ENCODE measurements around the gene CFDP1. TPM values are rescaled to one million over a fixed set of nuclear protein-coding genes. Genes with fewer than 3 reads are reported as not detected.

CFDP1 gene
- total RNA-seq, 1 donor from 2014 or later: 49.0 TPM

DNA sequence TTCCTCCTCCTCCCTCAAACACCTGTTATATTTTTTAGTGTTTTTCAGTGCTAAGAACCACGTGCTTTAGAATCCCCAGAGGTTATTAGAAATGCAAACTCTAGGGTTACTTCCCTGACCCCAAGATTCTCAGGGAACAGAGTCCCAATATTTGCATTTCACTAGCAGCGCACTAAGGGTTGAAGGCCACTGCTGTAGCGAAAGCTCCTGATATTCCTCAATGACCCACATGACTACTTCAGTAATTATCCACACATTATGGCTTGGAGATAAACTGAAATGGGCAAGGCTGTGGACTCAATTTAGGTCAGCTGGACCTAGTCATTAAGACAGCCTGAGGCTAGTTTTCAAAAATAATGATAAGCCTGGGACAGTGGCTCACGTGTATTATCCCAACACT is 103.4 kb downstream of the CFDP1 start:
- no peaks in the 10 kb centered on the region for H3K36me3 ChIP-seq
- intact Hi-C loops (cut with DNase I): no loop called here
- TF ChIP-seq, protein P1, sequence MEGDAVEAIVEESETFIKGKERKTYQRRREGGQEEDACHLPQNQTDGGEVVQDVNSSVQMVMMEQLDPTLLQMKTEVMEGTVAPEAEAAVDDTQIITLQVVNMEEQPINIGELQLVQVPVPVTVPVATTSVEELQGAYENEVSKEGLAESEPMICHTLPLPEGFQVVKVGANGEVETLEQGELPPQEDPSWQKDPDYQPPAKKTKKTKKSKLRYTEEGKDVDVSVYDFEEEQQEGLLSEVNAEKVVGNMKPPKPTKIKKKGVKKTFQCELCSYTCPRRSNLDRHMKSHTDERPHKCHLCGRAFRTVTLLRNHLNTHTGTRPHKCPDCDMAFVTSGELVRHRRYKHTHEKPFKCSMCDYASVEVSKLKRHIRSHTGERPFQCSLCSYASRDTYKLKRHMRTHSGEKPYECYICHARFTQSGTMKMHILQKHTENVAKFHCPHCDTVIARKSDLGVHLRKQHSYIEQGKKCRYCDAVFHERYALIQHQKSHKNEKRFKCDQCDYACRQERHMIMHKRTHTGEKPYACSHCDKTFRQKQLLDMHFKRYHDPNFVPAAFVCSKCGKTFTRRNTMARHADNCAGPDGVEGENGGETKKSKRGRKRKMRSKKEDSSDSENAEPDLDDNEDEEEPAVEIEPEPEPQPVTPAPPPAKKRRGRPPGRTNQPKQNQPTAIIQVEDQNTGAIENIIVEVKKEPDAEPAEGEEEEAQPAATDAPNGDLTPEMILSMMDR (IDR thresholded peaks at IDR 0.05): no peak
- no peak overlapping the region for H3K27ac ChIP-seq
- H3K9me3 ChIP-seq: no peaks in the 10 kb centered on the region
- no peak overlapping the region for H3K4me3 ChIP-seq
- no peaks in the 10 kb centered on the region for H3K27me3 ChIP-seq
- ATAC-seq (no peak), DNase-seq (no peak)
- H3K4me1 ChIP-seq: peaks cover 5% of the 10 kb centered on the region

DNA sequence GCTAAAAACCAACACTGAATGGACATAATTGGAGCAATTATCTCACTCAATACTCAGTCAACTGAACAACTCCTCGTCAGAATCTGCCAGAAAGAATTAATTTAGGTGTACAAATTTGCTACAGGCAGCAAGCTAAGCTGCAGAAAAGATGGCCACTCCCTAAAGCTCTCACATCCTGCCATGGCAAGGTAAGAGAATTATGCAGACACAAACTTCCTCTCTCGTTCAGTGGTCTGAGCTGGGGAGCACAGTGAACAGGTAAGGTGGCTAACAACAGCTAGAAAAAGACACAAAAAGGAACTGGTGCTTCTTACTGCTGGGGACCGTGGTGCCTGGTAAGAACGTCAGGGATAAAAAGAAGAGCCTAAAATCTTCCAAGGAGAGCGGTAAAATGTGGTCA is 107.0 kb downstream of the CFDP1 start:
- no peaks in the 10 kb centered on the region for H3K36me3 ChIP-seq
- no peak overlapping the region for H3K27ac ChIP-seq
- TF ChIP-seq, protein P1 (IDR thresholded peaks at IDR 0.05): no peak
- intact Hi-C loops (cut with DNase I): no loop called here
- DNase-seq (no peak), ATAC-seq (no peak)
- H3K4me1 ChIP-seq: no peaks in the 10 kb centered on the region
- no peak overlapping the region for H3K4me3 ChIP-seq
- H3K9me3 ChIP-seq: no peaks in the 10 kb centered on the region
- H3K27me3 ChIP-seq: no peaks in the 10 kb centered on the region

DNA sequence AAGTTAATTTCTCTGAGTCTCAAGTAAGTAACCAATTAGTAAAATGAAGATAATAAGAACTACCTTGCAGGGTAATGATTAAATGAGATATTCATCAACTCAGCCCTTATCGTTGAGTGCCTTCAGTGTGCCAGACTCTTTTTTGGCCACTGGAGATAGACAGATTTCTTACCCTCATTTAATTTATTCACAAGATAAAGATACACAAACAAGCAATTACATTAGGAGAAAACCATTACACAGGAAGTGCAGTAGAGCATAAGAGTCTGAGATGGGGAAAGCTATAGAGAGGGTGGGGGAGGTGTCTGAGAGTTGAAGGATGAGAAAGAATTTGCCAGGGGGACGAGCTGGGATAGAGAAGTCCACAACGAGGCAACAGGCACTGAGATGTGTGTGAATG is 109.4 kb downstream of the CFDP1 start:
- intact Hi-C loops (cut with DNase I): no loop called here

DNA sequence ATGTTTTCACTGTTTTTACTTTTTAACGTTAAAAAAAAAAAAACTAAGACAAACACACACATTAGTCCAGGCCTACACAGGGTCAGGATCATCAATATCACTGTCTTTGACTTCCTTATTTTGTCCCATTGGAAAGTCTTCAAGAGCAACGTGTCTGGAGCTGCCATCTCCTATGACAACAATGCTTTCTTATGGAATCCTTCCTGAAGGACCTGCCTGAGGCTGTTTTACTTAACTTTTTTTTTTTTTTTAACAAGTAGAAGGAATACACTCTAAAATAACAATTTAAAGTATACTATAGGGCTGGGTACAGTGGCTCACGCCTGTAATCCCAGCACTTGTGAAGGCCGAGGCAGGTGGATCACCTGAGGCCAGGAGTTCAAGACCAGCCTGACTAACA is 110.1 kb downstream of the CFDP1 start:
- Histone ChIP-seq H3K4me3 (no peak overlapping the region), H3K27ac (no peak overlapping the region), H3K9me3 (no peaks in the 10 kb centered on the region), H3K27me3 (no peaks in the 10 kb centered on the region), H3K36me3 (no peaks in the 10 kb centered on the region), H3K4me1 (no peaks in the 10 kb centered on the region)
- ATAC-seq: no peak
- DNase-seq: no peak
- TF ChIP-seq, protein P1 (IDR thresholded peaks at IDR 0.05): no peak
- intact Hi-C loops (cut with DNase I): no loop called here

More for the DNA sequence above, 109.4 kb downstream of the CFDP1 start:
- no peaks in the 10 kb centered on the region for H3K4me1 ChIP-seq
- no peak for DNase-seq
- H3K27me3 ChIP-seq: no peaks in the 10 kb centered on the region
- TF ChIP-seq, protein P1 (IDR thresholded peaks at IDR 0.05): no peak
- no peaks in the 10 kb centered on the region for H3K36me3 ChIP-seq
- H3K4me3 ChIP-seq: no peak overlapping the region
- no peak for ATAC-seq
- H3K9me3 ChIP-seq: no peaks in the 10 kb centered on the region
- no peak overlapping the region for H3K27ac ChIP-seq

DNA sequence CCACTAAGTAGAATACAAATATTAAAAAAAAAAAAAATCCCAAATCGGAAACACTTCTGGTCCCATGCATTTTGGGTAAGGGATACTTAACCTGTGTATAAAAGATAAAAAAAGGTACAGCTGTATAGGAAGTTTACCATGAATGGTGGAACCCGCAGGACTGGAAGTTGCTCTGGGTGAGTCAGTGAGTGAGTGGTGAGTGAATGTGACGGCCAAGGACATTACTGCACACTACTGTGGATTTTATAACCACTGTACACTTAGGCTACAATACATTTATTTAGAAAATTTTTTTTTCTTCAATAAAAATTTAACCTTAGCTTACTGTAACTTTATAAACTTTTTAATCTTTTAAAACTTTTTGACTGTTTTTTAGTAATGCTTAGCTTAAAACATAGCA is 110.6 kb downstream of the CFDP1 start:
- Histone ChIP-seq H3K36me3 (no peaks in the 10 kb centered on the region), H3K4me3 (no peak overlapping the region), H3K27me3 (no peaks in the 10 kb centered on the region), H3K27ac (no peak overlapping the region), H3K4me1 (peaks cover under 1% of the 10 kb centered on the region), H3K9me3 (no peaks in the 10 kb centered on the region)
- intact Hi-C loops (cut with DNase I): no loop called here
- ATAC-seq: no peak
- TF ChIP-seq, protein P1 (IDR thresholded peaks at IDR 0.05): no peak
- DNase-seq: no peak

DNA sequence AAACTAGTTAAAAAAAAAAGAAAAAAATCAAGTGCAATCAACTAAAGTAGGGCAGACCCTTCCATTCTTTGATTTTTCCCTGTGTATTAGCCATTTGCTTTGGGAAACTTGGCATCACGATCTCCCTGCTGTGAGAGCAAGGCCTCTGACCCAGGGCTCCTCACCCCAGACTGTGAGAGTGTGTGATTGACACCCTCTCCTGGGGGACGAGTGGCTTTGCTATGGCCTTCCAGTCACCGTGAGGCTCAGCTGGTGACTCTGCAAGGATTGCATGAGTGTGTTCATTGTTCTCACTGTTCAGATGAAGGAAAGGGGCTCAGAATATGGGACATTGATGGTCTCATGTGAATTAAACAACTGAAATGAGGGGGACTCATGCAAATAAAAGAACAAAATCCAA is 112.9 kb downstream of the CFDP1 start:
- H3K4me1 ChIP-seq: peaks cover 7% of the 10 kb centered on the region
- intact Hi-C loops (cut with DNase I): no loop called here
- H3K36me3 ChIP-seq: no peaks in the 10 kb centered on the region
- H3K9me3 ChIP-seq: no peaks in the 10 kb centered on the region
- H3K27me3 ChIP-seq: no peaks in the 10 kb centered on the region
- TF ChIP-seq, protein P1 (IDR thresholded peaks at IDR 0.05): no peak
- no peak overlapping the region for H3K4me3 ChIP-seq
- no peak for DNase-seq
- H3K27ac ChIP-seq: no peak overlapping the region
- peak; percentile 38 for ATAC-seq
